ENCODE measurements around the gene ZNFX1. TPM values are rescaled to one million over a fixed set of nuclear protein-coding genes. Genes with fewer than 3 reads are reported as not detected.
"Not testable (repeated sequence)": the region's sequence is repeated elsewhere in the genome, so short reads cannot be mapped to it uniquely, and the experiment has no call there.

Gene ZNFX1
- total RNA-seq, 2 donors from 2014 or later: 8.1 to 8.9 TPM

DNA sequence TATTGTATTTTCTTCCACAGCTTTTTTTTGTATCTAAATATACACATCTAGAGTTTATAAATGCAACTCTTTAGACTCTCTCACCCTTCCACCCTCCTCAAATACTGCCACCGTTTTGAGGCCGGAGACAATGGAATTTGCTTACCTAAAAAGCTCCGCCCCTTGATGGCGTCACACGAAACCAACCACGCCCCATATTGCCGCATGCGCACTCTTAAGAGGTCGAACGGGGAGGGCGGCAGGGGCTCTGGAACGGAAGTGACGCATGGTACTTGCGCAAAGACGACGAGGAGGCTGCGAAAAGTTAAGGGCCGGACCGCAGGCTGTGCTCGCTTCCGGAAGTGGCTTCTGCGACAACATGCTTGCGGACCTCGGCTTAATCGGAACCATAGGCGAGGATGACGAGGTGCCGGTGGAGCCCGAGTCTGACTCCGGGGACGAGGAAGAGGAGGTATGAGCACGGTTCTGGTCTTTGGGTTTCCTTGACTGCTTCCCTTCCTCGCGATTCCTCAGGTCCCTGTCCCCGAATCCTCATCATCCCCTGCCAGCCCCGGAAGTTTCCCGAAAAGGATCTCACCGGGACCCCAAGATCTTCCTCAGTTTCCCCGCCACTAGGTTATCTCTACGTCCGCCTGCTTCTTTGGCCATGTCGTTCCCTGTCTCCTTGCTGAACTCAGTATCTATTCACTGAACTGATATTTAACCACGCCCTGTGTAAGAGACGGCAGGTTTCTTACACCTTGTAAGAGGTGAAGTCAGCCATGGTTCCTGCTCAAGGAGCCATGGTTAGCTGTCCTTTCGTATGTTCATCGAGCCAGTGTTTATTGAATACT is 58.5 kb downstream of the ZNFX1 start, which contains the start of gene DDX27:
TSS of gene DDX27 (plus strand) at position 326 of the 833 bp plus-strand sequence. CDS start at position 359, 33 bp downstream.
- Histone ChIP-seq H3K9me3 (ENCODE audit: control insufficient read depth, low read length) (no peaks in the 10 kb centered on the region), H3K27ac (ENCODE audit: low read depth, low read length) (peak within 1 kb of the TSS; percentile 39), H3K4me3 (ENCODE audit: low read length) (peak within 1 kb of the TSS; percentile 97), H3K27me3 (ENCODE audit: control insufficient read depth, insufficient read depth, low read length, poor library complexity, severe bottlenecking) (no peaks in the 10 kb centered on the region), H3K36me3 (ENCODE audit: control insufficient read depth, insufficient read depth, low read length) (peaks cover 28% of the 10 kb centered on the region), H3K4me1 (ENCODE audit: control insufficient read depth, insufficient read depth, low read length) (peaks cover 3% of the 10 kb centered on the region), H3K9ac (ENCODE audit: extremely low read depth, low read length, poor library complexity, severe bottlenecking) (peak within 1 kb of the TSS; percentile 83)
- H3K4me1 Mint-ChIP-seq: peaks cover 11% of the 10 kb centered on the region
- H3K27me3 Mint-ChIP-seq (ENCODE audit: insufficient read depth): peaks cover 7% of the 10 kb centered on the region
- peak within 1 kb of the TSS; percentile 84 for H3K4me3 Mint-ChIP-seq
- peak within 1 kb of the TSS; percentile 93 for H3K27ac Mint-ChIP-seq
- TF ChIP-seq, protein P1, sequence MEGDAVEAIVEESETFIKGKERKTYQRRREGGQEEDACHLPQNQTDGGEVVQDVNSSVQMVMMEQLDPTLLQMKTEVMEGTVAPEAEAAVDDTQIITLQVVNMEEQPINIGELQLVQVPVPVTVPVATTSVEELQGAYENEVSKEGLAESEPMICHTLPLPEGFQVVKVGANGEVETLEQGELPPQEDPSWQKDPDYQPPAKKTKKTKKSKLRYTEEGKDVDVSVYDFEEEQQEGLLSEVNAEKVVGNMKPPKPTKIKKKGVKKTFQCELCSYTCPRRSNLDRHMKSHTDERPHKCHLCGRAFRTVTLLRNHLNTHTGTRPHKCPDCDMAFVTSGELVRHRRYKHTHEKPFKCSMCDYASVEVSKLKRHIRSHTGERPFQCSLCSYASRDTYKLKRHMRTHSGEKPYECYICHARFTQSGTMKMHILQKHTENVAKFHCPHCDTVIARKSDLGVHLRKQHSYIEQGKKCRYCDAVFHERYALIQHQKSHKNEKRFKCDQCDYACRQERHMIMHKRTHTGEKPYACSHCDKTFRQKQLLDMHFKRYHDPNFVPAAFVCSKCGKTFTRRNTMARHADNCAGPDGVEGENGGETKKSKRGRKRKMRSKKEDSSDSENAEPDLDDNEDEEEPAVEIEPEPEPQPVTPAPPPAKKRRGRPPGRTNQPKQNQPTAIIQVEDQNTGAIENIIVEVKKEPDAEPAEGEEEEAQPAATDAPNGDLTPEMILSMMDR (conservative IDR thresholded peaks at IDR 0.05): no peak
- peak; percentile 99 for DNase-seq
- H3K36me3 Mint-ChIP-seq (ENCODE audit: low read depth): peaks cover 24% of the 10 kb centered on the region
- H3K9me3 Mint-ChIP-seq: peaks cover 2% of the 10 kb centered on the region
- WGBS, 2 experiments (ENCODE audit: insufficient coverage in 1 of 2, insufficient read length in 1 of 2): 0 to 1% methylated on average over 33 to 46 of the region's 46 CpGs

DNA sequence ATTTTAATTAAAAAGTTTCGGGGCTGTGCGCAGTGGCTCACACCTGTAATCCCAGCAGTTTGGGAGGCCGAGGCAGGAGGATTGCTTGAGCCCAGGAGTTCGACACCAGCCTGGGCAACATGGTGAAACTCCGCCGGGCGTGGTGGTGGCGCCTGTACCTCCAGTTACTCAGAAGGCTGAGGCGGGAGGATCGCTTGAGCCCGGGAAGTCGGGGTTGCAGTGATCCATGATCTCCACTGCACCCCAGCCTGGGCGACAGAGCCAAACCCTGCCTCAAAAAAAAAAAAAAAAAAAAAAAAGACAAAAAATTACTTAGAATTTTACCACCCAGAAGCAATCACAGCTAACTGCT is 59.1 kb downstream of the ZNFX1 start:
- peak overlapping the region; percentile 39 for H3K27ac ChIP-seq (ENCODE audit: low read depth, low read length)

DNA sequence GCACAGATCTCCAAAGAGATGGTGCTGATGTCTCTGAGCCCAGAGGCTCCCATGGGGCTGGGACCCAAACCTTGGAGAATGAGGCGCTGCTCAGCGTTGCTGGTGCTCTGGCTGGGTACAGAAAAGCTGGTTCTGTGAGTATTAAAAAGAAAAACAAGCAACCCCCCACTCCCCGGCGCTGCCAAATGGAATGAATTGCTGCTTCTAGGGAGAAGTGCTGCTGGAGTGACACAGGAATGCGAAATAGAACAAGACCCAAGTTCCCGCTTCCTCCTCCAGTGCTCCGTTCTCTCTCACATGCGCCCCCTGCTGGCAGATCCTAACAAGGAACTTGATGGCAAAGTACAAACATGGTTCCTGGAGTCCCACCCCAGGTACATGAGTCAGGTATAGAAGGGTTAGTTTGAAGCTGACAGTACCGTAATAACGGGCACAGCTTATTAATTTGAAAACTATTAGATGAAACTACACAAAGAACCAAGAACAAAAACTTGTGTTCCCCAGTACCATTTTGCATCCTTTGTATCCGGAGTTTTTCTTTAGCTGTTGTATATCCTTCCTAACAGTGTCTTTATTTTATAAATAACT is 60.8 kb downstream of the ZNFX1 start:
- Mint-ChIP-seq H3K4me1 (peaks cover 11% of the 10 kb centered on the region), H3K36me3 (ENCODE audit: low read depth) (peaks cover 12% of the 10 kb centered on the region), H3K27ac (peak overlapping the region; percentile 74), H3K27me3 (ENCODE audit: insufficient read depth) (peaks cover 7% of the 10 kb centered on the region), H3K4me3 (peak overlapping the region; percentile 25), H3K9me3 (peaks cover 2% of the 10 kb centered on the region)
- H3K4me3 ChIP-seq (ENCODE audit: low read length): no peak overlapping the region
- H3K9me3 ChIP-seq (ENCODE audit: control insufficient read depth, low read length): no peaks in the 10 kb centered on the region
- TF ChIP-seq, protein P1 (conservative IDR thresholded peaks at IDR 0.05): peak; percentile 93
- no peaks in the 10 kb centered on the region for H3K27me3 ChIP-seq (ENCODE audit: control insufficient read depth, insufficient read depth, low read length, poor library complexity, severe bottlenecking)
- H3K4me1 ChIP-seq (ENCODE audit: control insufficient read depth, insufficient read depth, low read length): peaks cover 3% of the 10 kb centered on the region
- 10 to 34% methylated on average over 2 to 11 of the region's 11 CpGs for WGBS, 2 experiments (ENCODE audit: insufficient coverage in 1 of 2, insufficient read length in 1 of 2)
- H3K36me3 ChIP-seq (ENCODE audit: control insufficient read depth, insufficient read depth, low read length): peaks cover 10% of the 10 kb centered on the region
- DNase-seq: peak; percentile 99
- no peak overlapping the region for H3K27ac ChIP-seq (ENCODE audit: low read depth, low read length)
- H3K9ac ChIP-seq (ENCODE audit: extremely low read depth, low read length, poor library complexity, severe bottlenecking): no peak overlapping the region

More for the DNA sequence above, 59.1 kb downstream of the ZNFX1 start:
- peaks cover 11% of the 10 kb centered on the region for H3K4me1 Mint-ChIP-seq
- not testable (repeated sequence) for H3K4me1 ChIP-seq (ENCODE audit: control insufficient read depth, insufficient read depth, low read length); H3K27me3 Mint-ChIP-seq (ENCODE audit: insufficient read depth); H3K27me3 ChIP-seq (ENCODE audit: control insufficient read depth, insufficient read depth, low read length, poor library complexity, severe bottlenecking); H3K9me3 Mint-ChIP-seq; H3K9me3 ChIP-seq (ENCODE audit: control insufficient read depth, low read length)
- Histone ChIP-seq H3K9ac (ENCODE audit: extremely low read depth, low read length, poor library complexity, severe bottlenecking) (peak overlapping the region; percentile 83), H3K36me3 (ENCODE audit: control insufficient read depth, insufficient read depth, low read length) (peaks cover 22% of the 10 kb centered on the region), H3K4me3 (ENCODE audit: low read length) (peak overlapping the region; percentile 97)
- peak overlapping the region; percentile 93 for H3K27ac Mint-ChIP-seq
- WGBS, 2 experiments (ENCODE audit: insufficient coverage in 1 of 2, insufficient read length in 1 of 2): 67 to 96% methylated on average over 7 to 13 of the region's 13 CpGs
- H3K4me3 Mint-ChIP-seq: peak overlapping the region; percentile 84
- peak; percentile 62 for DNase-seq
- peaks cover 20% of the 10 kb centered on the region for H3K36me3 Mint-ChIP-seq (ENCODE audit: low read depth)

Measured in endodermal cell (in vitro differentiated cells).